K562 (cell line): ENCODE data around the gene CELSR1. TPM values are rescaled to one million over a fixed set of nuclear protein-coding genes. Genes with fewer than 3 reads are reported as not detected.

ENCODE experiments used
- ATAC-seq: fragments of 200-7000 bp; cut with Tn5 transposase; 3 replicates; pipeline ENCODE4 v1.9.1; 2020; ENCODE audit warnings: moderate library complexity
- BruUV-seq: library from RNA; stranded (reverse); fragments of 400-500 nt; replicated peaks from 2 replicates; lab custom pipeline; 2021; lab: Mats Ljungman, UMichigan
- CTCF ChIA-PET: fragments of 300-600 bp; formaldehyde crosslinking; extraction: SDS; loops from one replicate; lab custom pipeline; 2021; ENCODE audit warnings: low intra/inter-chr PET ratio; lab: Yijun Ruan, JAX
- POLR2A ChIA-PET: fragments of 300-600, 350-650 bp; sonication (Branson Sonifier 250); formaldehyde crosslinking; extraction: SDS; loops from one replicate; lab custom pipeline; 2021; ENCODE audit warnings: antibody characterized with exemption, inconsistent platforms; lab: Yijun Ruan, JAX
- DNase-seq, 4 experiments: peaks; one replicate each; pipeline versions ENCODE4 v3.0.0 to v3.0.0-alpha.2; 2011 to 2018; ENCODE audit warnings: low spot score in 3 of 4, mixed read lengths in 3 of 4; ENCODE audit errors: extremely low read depth in 1 of 4
- FAIRE-seq: peaks from 2 replicates; lab custom pipeline; 2011; peaks lifted over from hg19 to GRCh38; lab: Jason Lieb, UNC
- H2AFZ ChIP-seq: 2 replicates; pipeline ENCODE4 v1.6.0; 2011; ENCODE audit warnings: low read depth, low read length, control low read depth, inconsistent platforms
- H3K27ac ChIP-seq: fragments of 200-600 bp; 3 replicates; pipeline ENCODE4 v1.8.0; 2011; ENCODE audit warnings: low read depth, mild to moderate bottlenecking, control low read depth, inconsistent platforms, low read length, moderate library complexity, mixed read lengths; ENCODE audit errors: extremely low read depth
- H3K27me3 ChIP-seq, 2 experiments: fragments of 300-600 bp in 1 of 2; 2 replicates in 1 of 2; 3 replicates in 1 of 2; pipeline versions ENCODE4 v1.6.0 to v1.8.0; 2011; ENCODE audit warnings: inconsistent platforms in 2 of 2, low read length in 2 of 2, mild to moderate bottlenecking in 1 of 2, mixed read lengths in 1 of 2, moderate library complexity in 1 of 2; ENCODE audit not compliant: control insufficient read depth in 2 of 2, insufficient read depth in 2 of 2
- H3K36me3 ChIP-seq: fragments of 300-600 bp; 3 replicates; pipeline ENCODE4 v1.8.0; 2011; ENCODE audit warnings: mild to moderate bottlenecking, low read length, inconsistent platforms; ENCODE audit not compliant: control insufficient read depth, insufficient read depth
- H3K4me1 ChIP-seq, 2 experiments: fragments of 200-600 bp in 1 of 2; replicated peaks in 1 of 2; 2 replicates in 1 of 2; 3 replicates in 1 of 2; pipeline versions ENCODE4 v1.5.1 to v1.8.0; 2011; ENCODE audit warnings: inconsistent platforms in 2 of 2, low read length in 2 of 2, mild to moderate bottlenecking in 1 of 2, mixed read lengths in 1 of 2, moderate library complexity in 1 of 2; ENCODE audit not compliant: control insufficient read depth in 2 of 2, insufficient read depth in 2 of 2
- H3K4me2 ChIP-seq: 2 replicates; pipeline ENCODE4 v1.6.1; 2011; ENCODE audit warnings: low read length, control low read depth, inconsistent platforms, mixed read lengths; ENCODE audit not compliant: insufficient read depth
- H3K4me3 ChIP-seq: fragments of 200-600 bp; sonication (generic), shearing (Covaris generic); 2 replicates; pipeline ENCODE4 v1.5.1; 2016; ENCODE audit warnings: control low read depth, inconsistent platforms
- H3K79me2 ChIP-seq: fragments of 200-600 bp; 3 replicates; pipeline ENCODE4 v1.8.0; 2011; ENCODE audit warnings: low read length, inconsistent platforms; ENCODE audit not compliant: control insufficient read depth, insufficient read depth
- H3K9ac ChIP-seq, 2 experiments: 2 replicates each; pipeline versions ENCODE4 v1.6.0 to v1.6.1; 2011; ENCODE audit warnings: low read depth in 2 of 2, low read length in 2 of 2, control low read depth in 1 of 2, inconsistent platforms in 1 of 2, mild to moderate bottlenecking in 1 of 2, mixed read lengths in 1 of 2; ENCODE audit not compliant: insufficient read depth in 1 of 2
- H3K9me1 ChIP-seq: one replicate; pipeline ENCODE4 v1.6.0; 2011; ENCODE audit warnings: inconsistent platforms, mild to moderate bottlenecking, low read length, moderate library complexity; ENCODE audit not compliant: control insufficient read depth, insufficient read depth
- H3K9me3 ChIP-seq: replicated peaks from 2 replicates; pipeline ENCODE4 v1.5.1; 2011; ENCODE audit warnings: low read depth, low read length, inconsistent platforms; ENCODE audit not compliant: control insufficient read depth, insufficient read depth
- H4K20me1 ChIP-seq: replicated peaks from 2 replicates; pipeline ENCODE4 v1.6.1; 2011; ENCODE audit warnings: low read length, inconsistent platforms, mixed read lengths; ENCODE audit not compliant: control insufficient read depth, insufficient read depth
- BRCA1 ChIP-seq, 2 experiments: fragments of 450-650 bp in 1 of 2; sonication (generic) in 1 of 2; formaldehyde crosslinking in 1 of 2; IDR thresholded peaks; 2 replicates each; pipeline versions ENCODE4 v1.5.0 to v1.6.1; 2017 to 2020; ENCODE audit warnings: mild to moderate bottlenecking in 1 of 2, missing genetic modification reagents in 1 of 2
- CTCF ChIP-seq, 3 experiments: IDR thresholded peaks in 2 of 3; conservative IDR thresholded peaks in 1 of 3; 2 replicates each; pipeline ENCODE4 v1.5.1; 2011 to 2012; ENCODE audit warnings: low read length in 3 of 3, mild to moderate bottlenecking in 3 of 3, control low read depth in 2 of 3, improper control_type of control experiment in 1 of 3, inconsistent platforms in 1 of 3, low read depth in 1 of 3, mixed read lengths in 1 of 3, moderate library complexity in 1 of 3; ENCODE audit not compliant: insufficient read depth in 2 of 3
- CUX1 ChIP-seq: fragments of 200-800 bp; sonication (Bioruptor generic); IDR thresholded peaks from 2 replicates; pipeline ENCODE4 v1.6.1; 2016; ENCODE audit warnings: missing genetic modification characterization, missing compliant biosample characterization
- HDAC3 ChIP-seq: fragments of 450-650 bp; IDR thresholded peaks from 2 replicates; pipeline ENCODE4 v1.6.1; 2018; ENCODE audit warnings: borderline replicate concordance, mild to moderate bottlenecking, moderate library complexity; ENCODE audit not compliant: partially characterized antibody
- WGBS: fragments of 100-300 bp; shearing (Covaris generic); methylation state at CpG from one replicate; pipeline ENCODE4 v1.1.6; 2016; ENCODE audit warnings: low coverage, mixed read lengths; ENCODE audit not compliant: insufficient coverage; ENCODE audit errors: missing lambda C conversion rate; 5-methylcytosine and 5-hydroxymethylcytosine counted together
- in situ Hi-C: fragments of 300-500 bp; cut with MboI; formaldehyde crosslinking; loops from 4 replicates; pipeline ENCODE4 v1.15.0; 2018; ENCODE audit warnings: inconsistent platforms, mixed read lengths
- intact Hi-C: fragments of 100-400 bp; cut with micrococcal nuclease; formaldehyde crosslinking; loops from 2 replicates; pipeline ENCODE4 v1.14.2; 2022
- polyA plus RNA-seq, 8 experiments: library from polyadenylated mRNA; depleted of rRNA in 4 of 8; stranded (reverse) in 5 of 8; unstranded in 3 of 8; fragments of >200 nt; fragmentation: Nextera tagmentation in 2 of 8; fragmentation: Illumina TruSeq in 1 of 8; extraction: Ambion mirVana in 2 of 8; extraction: Trizol in 1 of 8; gene quantifications; 2 replicates each; pipeline versions ENCODE4 v1.2.1 to v1.2.3, GENCODE V29; 2011 to 2014; ENCODE audit warnings: inconsistent platforms in 1 of 8, missing spikeins in 1 of 8
- total RNA-seq, 7 experiments: library from RNA; depleted of rRNA in 6 of 7; stranded (reverse); fragments of >200 nt in 6 of 7; fragmentation: Illumina TruSeq in 2 of 7; extraction: Trizol in 2 of 7; gene quantifications; 2 replicates each; pipeline versions ENCODE4 v1.2.1 to v1.2.3, GENCODE V29; 2011 to 2021; ENCODE audit warnings: low replicate concordance in 1 of 7

Gene CELSR1
- total and polyA plus RNA-seq, 9 of the 15 experiments (the other 6 are each of a cell fraction or from before 2014, with no cell fraction given): under 0.01 to 0.09 TPM; not detected in 7

GRCh38 chr22:46533070-46533833, 4.2 kb downstream of the CELSR1 start:
- in situ Hi-C loops: no loop called here
- Histone ChIP-seq H3K9me3 (no peaks in the 10 kb centered on the region), H3K9ac (no peak overlapping the region), H3K4me2 (no peak overlapping the region), H3K4me1 (peaks cover 0 to 13% of the 10 kb centered on the region in 2 experiments; a peak in 2 of 5 replicates), H2AFZ (no peak overlapping the region), H4K20me1 (no peaks in the 10 kb centered on the region), H3K27me3 (peaks cover 13 to 40% of the 10 kb centered on the region in 2 experiments), H3K36me3 (no peaks in the 10 kb centered on the region), H3K79me2 (no peaks in the 10 kb centered on the region), H3K27ac (no peak overlapping the region), H3K4me3 (no peak overlapping the region), H3K9me1 (no peaks in the 10 kb centered on the region)
- TF ChIP-seq BRCA1 (IDR thresholded peaks at IDR 0.05) (no peak), BRCA1 (CRISPR knock-in tag; IDR thresholded peaks at IDR 0.05) (no peak), HDAC3 (no peak), CTCF (IDR thresholded peaks at IDR 0.05 in 2 of 3, conservative IDR thresholded peaks at IDR 0.05 in 1 of 3; ENCODE audit: insufficient read depth in 2 of 3, low read depth in 1 of 3, low read length in 3 of 3) (peak in 2 of 3 experiments; percentile 20 to 48; a peak in 2 of 6 replicates), CUX1 (CRISPR knock-in tag) (no peak)
- FAIRE-seq (no peak), DNase-seq (peak; percentile 20 to 40 (median 30)), ATAC-seq (peak; percentile 78)
- no TSS peak for BruUV-seq
- POLR2A ChIA-PET: interaction anchor here (0.6 kb wide), 1 partner anchor 184 kb away, joined by 3 read pairs; no protein-coding TSS in a partner anchor
- WGBS: 15% methylated on average over 17 of the region's 41 CpGs
- CTCF ChIA-PET: no interaction called here
- intact Hi-C loops: no loop called here
